Measurements from ENCODE around the gene FHIT. TPM values are rescaled to one million over a fixed set of nuclear protein-coding genes. Genes with fewer than 3 reads are reported as not detected.

FHIT gene
- total and polyA plus RNA-seq, 10 of the 15 experiments (the other 5 are each of a cell fraction or from before 2014, with no cell fraction given) = 4.2 to 14.9 (median 9.4) TPM

- TF ChIP-seq PAX5 (IDR thresholded peaks at IDR 0.05; ENCODE audit: borderline replicate concordance, low read depth, low read length) = no peak
- TF ChIP-seq MTA2 (IDR thresholded peaks at IDR 0.05; ENCODE audit: low read depth) = no peak
- TF ChIP-seq MLLT1 (IDR thresholded peaks at IDR 0.05) = no peak
Measured at GRCh38 chr3:60274646-60275045, 976.6 kb downstream of the FHIT start (continued).

GRCh38 chr3:60274098-60274497, 977.2 kb downstream of the FHIT start:
- H3K79me2 ChIP-seq (ENCODE audit: control insufficient read depth, insufficient read depth, low read length) = no peaks in the 10 kb centered on the region
- no peaks in the 10 kb centered on the region for H3K9me3 ChIP-seq (replicated peaks; ENCODE audit: control insufficient read depth, insufficient read depth, low read length)
- SMC1A ChIA-PET (ENCODE audit: uncharacterized antibody, unreplicated experiment) = no interaction called here
- H3K9ac ChIP-seq (ENCODE audit: control insufficient read depth, insufficient read depth, low read length) = no peak overlapping the region
- H3K4me1 ChIP-seq (ENCODE audit: control insufficient read depth, insufficient read depth, low read length) = no peaks in the 10 kb centered on the region
- WGBS (ENCODE audit: insufficient coverage, insufficient replicate concordance, low lambda C conversion rate, missing lambda C conversion rate) = 0% methylated on average over 2 of the region's 2 CpGs
- H3K4me2 ChIP-seq (ENCODE audit: control insufficient read depth, insufficient read depth) = no peak overlapping the region
- no peaks in the 10 kb centered on the region for H3K27me3 ChIP-seq (replicated peaks in 1 of 2; ENCODE audit: control insufficient read depth in 2 of 2, insufficient read depth in 2 of 2, low read length in 1 of 2)
- POLR2A ChIA-PET = no interaction called here
- H4K20me1 ChIP-seq (ENCODE audit: control insufficient read depth, insufficient read depth) = no peaks in the 10 kb centered on the region
- CTCF ChIA-PET = interaction anchor here (1.4 kb wide), 1 partner anchor 10 kb away, joined by 4 read pairs; no protein-coding TSS in a partner anchor
- no TSS peak for BruUV-seq (replicated peaks)
- intact Hi-C loops (cut with micrococcal nuclease; ENCODE audit: unreplicated experiment) (no loop called here), in situ Hi-C loops (cut with MboI) (no loop called here)
- DNase-seq (ENCODE audit: low read depth, low spot score) = no peak
- RAD21 ChIA-PET (ENCODE audit: unreplicated experiment) = no interaction called here
- no peak for ATAC-seq
- H2AFZ ChIP-seq (ENCODE audit: control insufficient read depth, low read depth, low read length) = no peak overlapping the region
- H3K27ac ChIP-seq (ENCODE audit: control insufficient read depth, insufficient read depth) = no peak overlapping the region
- FAIRE-seq = no peak
- no peaks in the 10 kb centered on the region for H3K36me3 ChIP-seq (ENCODE audit: control insufficient read depth in 2 of 2, insufficient read depth in 2 of 2, low read length in 1 of 2)
- no peak overlapping the region for H3K4me3 ChIP-seq
- TF ChIP-seq ZBTB11 (CRISPR knock-in tag; IDR thresholded peaks at IDR 0.05) (no peak), ZBTB4 (CRISPR knock-in tag; IDR thresholded peaks at IDR 0.05) (no peak), POLR2A (IDR thresholded peaks at IDR 0.05; ENCODE audit: low read depth, low read length) (no peak), MYB (IDR thresholded peaks at IDR 0.05; ENCODE audit: borderline replicate concordance, low read depth, low read length) (no peak), E4F1 (IDR thresholded peaks at IDR 0.05; ENCODE audit: borderline replicate concordance, partially characterized antibody) (no peak), RAD21 (IDR thresholded peaks at IDR 0.05; ENCODE audit: insufficient read depth, low read depth, low read length) (no peak), IRF5 (IDR thresholded peaks at IDR 0.05; ENCODE audit: borderline replicate concordance) (no peak), RBBP5 (conservative IDR thresholded peaks at IDR 0.05) (no peak)
